Natural killer cell (primary cell): ENCODE results near the gene MAPKAP1. TPM values are rescaled to one million over a fixed set of nuclear protein-coding genes. Genes with fewer than 3 reads are reported as not detected.
A peak's percentile ranks its signal among the peaks of the same experiment; 100 is the strongest.

Experiments
- ATAC-seq, 3 donors: fragments of 150-1000 bp in 2 of 3; fragments of 200-7000 bp in 1 of 3; cut with Tn5 transposase; 1 replicate in 1 of 3; 2 replicates in 2 of 3; pipeline ENCODE4 v1.10.0; 2021; ENCODE audit warnings: mild to moderate bottlenecking in 2 of 3, moderate library complexity in 2 of 3
- DNase-seq, 2 donors: peaks; one replicate each; pipeline versions ENCODE4 v3.0.0 to v3.0.0-alpha.2; 2013 to 2021; ENCODE audit warnings: mixed read lengths in 1 of 2
- H3K27ac ChIP-seq: one replicate; pipeline ENCODE4 v1.5.1; 2013; ENCODE audit warnings: mild to moderate bottlenecking, low read length
- H3K27me3 ChIP-seq: one replicate; pipeline ENCODE4 v1.6.1; 2013; ENCODE audit warnings: low read length; ENCODE audit not compliant: control insufficient read depth, insufficient read depth
- H3K36me3 ChIP-seq: one replicate; pipeline ENCODE4 v1.6.1; 2013; ENCODE audit warnings: low read length; ENCODE audit not compliant: control insufficient read depth, insufficient read depth
- H3K4me1 ChIP-seq: one replicate; pipeline ENCODE4 v1.6.1; 2013; ENCODE audit warnings: low read length; ENCODE audit not compliant: control insufficient read depth, insufficient read depth
- H3K4me3 ChIP-seq: one replicate; pipeline ENCODE4 v1.5.1; 2013; ENCODE audit warnings: low read length
- H3K9me3 ChIP-seq: one replicate; pipeline ENCODE4 v1.6.1; 2013; ENCODE audit warnings: low read length; ENCODE audit not compliant: control insufficient read depth, insufficient read depth
- H3K27ac Mint-ChIP-seq, 2 donors: one replicate each; pipeline ENCODE4 v1.8.0; 2022; ENCODE audit warnings: mild to moderate bottlenecking in 2 of 2, mixed read lengths in 2 of 2, moderate library complexity in 1 of 2
- H3K27me3 Mint-ChIP-seq, 2 donors: one replicate each; pipeline ENCODE4 v1.8.0; 2022; ENCODE audit warnings: low read depth in 2 of 2, mixed read lengths in 2 of 2
- H3K36me3 Mint-ChIP-seq: one replicate; pipeline ENCODE4 v1.8.0; 2022; ENCODE audit warnings: mixed read lengths
- H3K4me1 Mint-ChIP-seq, 2 donors: one replicate each; pipeline ENCODE4 v1.8.0; 2022; ENCODE audit warnings: mixed read lengths in 2 of 2
- H3K4me3 Mint-ChIP-seq: one replicate; pipeline ENCODE4 v1.8.0; 2022; ENCODE audit warnings: mild to moderate bottlenecking, moderate library complexity, mixed read lengths
- H3K9me3 Mint-ChIP-seq, 2 donors: one replicate each; pipeline ENCODE4 v1.8.0; 2022; ENCODE audit warnings: mixed read lengths in 2 of 2
- WGBS: methylation state at CpG from one replicate; pipeline ENCODE4 v1.1.7; 2013; ENCODE audit warnings: missing lambda C conversion rate; ENCODE audit not compliant: insufficient coverage; 5-methylcytosine and 5-hydroxymethylcytosine counted together
- intact Hi-C: fragments of 100-400 bp; cut with micrococcal nuclease; formaldehyde crosslinking; loops from one replicate; pipeline ENCODE4 v1.14.2; 2022
- total RNA-seq, 4 donors: library from RNA; stranded (reverse); fragments of 120-200 nt in 1 of 4; gene quantifications; one replicate each; pipeline versions ENCODE4 v1.2.3 to v1.2.4, GENCODE V29; 2013 to 2022
- TF ChIP-seq, protein P1 (sequence below): fragments of 200-600 bp; IDR thresholded peaks from one replicate; pipeline ENCODE4 v1.8.0; 2022; ENCODE audit warnings: antibody characterized with exemption

MAPKAP1 gene
- total RNA-seq, 3 donors from 2014 or later (not counting 1 experiment from before 2014, with no cell fraction given) = 51.1 to 73.0 (median 58.8) TPM

DNA sequence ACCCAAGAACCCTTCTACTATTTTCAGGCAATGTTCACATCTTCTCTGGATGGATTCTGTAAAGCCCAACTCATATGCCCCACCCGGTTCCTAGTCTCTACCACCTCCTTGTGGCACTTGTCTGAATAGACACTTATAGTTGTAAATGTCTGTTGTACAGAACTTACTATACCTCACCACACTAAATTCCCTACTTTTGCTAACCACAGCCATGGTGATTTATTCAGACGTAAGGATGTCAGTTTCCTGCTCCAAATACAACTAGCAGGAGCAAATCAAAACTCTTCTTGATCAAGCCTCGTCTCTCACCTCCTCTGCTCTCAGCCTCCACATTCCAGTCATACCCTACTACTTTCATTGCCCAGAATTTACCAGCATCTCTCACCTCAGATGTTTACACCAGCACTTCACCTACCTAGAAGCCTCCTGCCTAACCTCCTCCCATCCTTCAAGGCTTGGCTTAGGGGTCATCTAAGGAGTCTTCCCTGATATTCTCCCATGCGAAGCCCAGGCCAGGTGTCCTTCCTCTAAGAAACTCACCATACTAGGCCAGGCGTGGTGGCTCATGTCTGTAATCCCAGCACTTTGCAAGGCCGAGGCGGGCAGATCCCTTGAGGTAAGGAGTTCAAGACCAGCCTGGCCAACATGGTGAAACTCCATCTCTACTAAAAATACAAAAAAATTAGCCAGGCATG is 75.5 kb downstream of the MAPKAP1 start:
- Mint-ChIP-seq H3K4me3 (peak overlapping the region; percentile 10), H3K27ac (peak overlapping the region; percentile 32 to 56), H3K4me1 (peaks cover 55 to 72% of the 10 kb centered on the region in 2 donors), H3K9me3 (no peaks in the 10 kb centered on the region), H3K27me3 (no peaks in the 10 kb centered on the region), H3K36me3 (no peaks in the 10 kb centered on the region)
- no peaks in the 10 kb centered on the region for H3K36me3 ChIP-seq
- H3K27ac ChIP-seq = no peak overlapping the region
- peaks cover 26% of the 10 kb centered on the region for H3K4me1 ChIP-seq
- DNase-seq (peak in 1 of 2 donors; percentile 55), ATAC-seq (peak; percentile 61 to 80 (median 70))
- no peak overlapping the region for H3K4me3 ChIP-seq
- H3K9me3 ChIP-seq = no peaks in the 10 kb centered on the region
- TF ChIP-seq, protein P1, sequence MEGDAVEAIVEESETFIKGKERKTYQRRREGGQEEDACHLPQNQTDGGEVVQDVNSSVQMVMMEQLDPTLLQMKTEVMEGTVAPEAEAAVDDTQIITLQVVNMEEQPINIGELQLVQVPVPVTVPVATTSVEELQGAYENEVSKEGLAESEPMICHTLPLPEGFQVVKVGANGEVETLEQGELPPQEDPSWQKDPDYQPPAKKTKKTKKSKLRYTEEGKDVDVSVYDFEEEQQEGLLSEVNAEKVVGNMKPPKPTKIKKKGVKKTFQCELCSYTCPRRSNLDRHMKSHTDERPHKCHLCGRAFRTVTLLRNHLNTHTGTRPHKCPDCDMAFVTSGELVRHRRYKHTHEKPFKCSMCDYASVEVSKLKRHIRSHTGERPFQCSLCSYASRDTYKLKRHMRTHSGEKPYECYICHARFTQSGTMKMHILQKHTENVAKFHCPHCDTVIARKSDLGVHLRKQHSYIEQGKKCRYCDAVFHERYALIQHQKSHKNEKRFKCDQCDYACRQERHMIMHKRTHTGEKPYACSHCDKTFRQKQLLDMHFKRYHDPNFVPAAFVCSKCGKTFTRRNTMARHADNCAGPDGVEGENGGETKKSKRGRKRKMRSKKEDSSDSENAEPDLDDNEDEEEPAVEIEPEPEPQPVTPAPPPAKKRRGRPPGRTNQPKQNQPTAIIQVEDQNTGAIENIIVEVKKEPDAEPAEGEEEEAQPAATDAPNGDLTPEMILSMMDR = peak; percentile 50
- intact Hi-C loops = loop anchor here (1.0 to 2.0 kb wide), 2 partner anchors 73 to 223 kb away; no protein-coding TSS in a partner anchor
- H3K27me3 ChIP-seq = no peaks in the 10 kb centered on the region
- WGBS = 82% methylated on average over 6 of the region's 7 CpGs

DNA sequence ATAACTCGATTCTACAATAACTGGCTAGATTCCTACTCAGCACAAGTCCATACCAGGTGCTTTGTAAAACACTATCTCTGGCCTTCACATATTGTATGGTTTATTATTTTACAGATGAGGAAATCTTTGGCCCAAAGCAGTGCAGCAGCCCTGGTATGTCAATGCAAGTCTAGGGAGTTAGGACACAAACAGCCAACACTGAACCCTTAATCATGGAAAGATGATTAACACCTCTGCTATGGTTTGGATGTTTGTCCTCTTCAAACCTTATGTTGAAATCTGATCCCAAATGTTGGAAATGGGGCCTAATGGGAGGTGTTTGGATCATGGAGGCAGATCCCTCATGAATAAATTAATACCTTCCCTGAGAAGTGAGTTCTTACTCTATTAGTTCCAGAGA is 76.6 kb downstream of the MAPKAP1 start:
- intact Hi-C loops = loop anchor here (2.0 kb wide), 1 partner anchor 222 kb away; no protein-coding TSS in a partner anchor
- Mint-ChIP-seq H3K4me1 (peaks cover 45 to 63% of the 10 kb centered on the region in 2 donors), H3K4me3 (no peak overlapping the region), H3K36me3 (no peaks in the 10 kb centered on the region), H3K27me3 (no peaks in the 10 kb centered on the region), H3K9me3 (no peaks in the 10 kb centered on the region), H3K27ac (no peak overlapping the region)
- Histone ChIP-seq H3K27ac (no peak overlapping the region), H3K4me3 (no peak overlapping the region), H3K36me3 (no peaks in the 10 kb centered on the region), H3K4me1 (peaks cover 24% of the 10 kb centered on the region), H3K27me3 (no peaks in the 10 kb centered on the region), H3K9me3 (no peaks in the 10 kb centered on the region)
- DNase-seq = no peak
- no peak for ATAC-seq
- TF ChIP-seq, protein P1 = no peak
- WGBS = no CpG with 5 or more reads among the region's 1 CpG

DNA sequence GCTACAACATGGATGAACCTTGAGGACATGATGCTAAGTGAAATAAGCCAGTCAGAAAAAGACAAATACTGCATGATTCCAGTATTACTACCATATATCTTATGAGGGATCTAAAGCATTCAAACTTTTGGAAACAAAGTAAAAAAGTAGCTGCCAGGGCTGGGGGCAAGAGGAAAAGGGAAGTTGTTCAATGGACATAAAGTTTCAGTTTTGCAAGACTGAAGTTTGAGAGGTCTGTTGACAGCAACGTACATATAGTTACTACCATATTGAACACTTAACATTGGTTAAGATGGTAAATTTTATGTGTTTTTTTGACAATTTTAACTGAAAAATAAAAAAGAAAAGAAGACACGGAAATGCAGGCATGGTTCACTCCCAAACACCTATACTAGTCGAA is 77.6 kb downstream of the MAPKAP1 start:
- peaks cover 35 to 53% of the 10 kb centered on the region in 2 donors for H3K4me1 Mint-ChIP-seq
- TF ChIP-seq, protein P1 = no peak
- ATAC-seq (no peak), DNase-seq (no peak)
- WGBS = no CpG with 5 or more reads among the region's 3 CpGs
- no peak overlapping the region for H3K27ac ChIP-seq
- H3K9me3 ChIP-seq = no peaks in the 10 kb centered on the region
- H3K27me3 Mint-ChIP-seq = no peaks in the 10 kb centered on the region
- H3K36me3 Mint-ChIP-seq = no peaks in the 10 kb centered on the region
- H3K36me3 ChIP-seq = no peaks in the 10 kb centered on the region
- H3K4me1 ChIP-seq = peaks cover 24% of the 10 kb centered on the region
- H3K4me3 Mint-ChIP-seq = no peak overlapping the region
- H3K9me3 Mint-ChIP-seq = no peaks in the 10 kb centered on the region
- no peaks in the 10 kb centered on the region for H3K27me3 ChIP-seq
- no peak overlapping the region for H3K27ac Mint-ChIP-seq
- intact Hi-C loops = no loop called here
- no peak overlapping the region for H3K4me3 ChIP-seq

DNA sequence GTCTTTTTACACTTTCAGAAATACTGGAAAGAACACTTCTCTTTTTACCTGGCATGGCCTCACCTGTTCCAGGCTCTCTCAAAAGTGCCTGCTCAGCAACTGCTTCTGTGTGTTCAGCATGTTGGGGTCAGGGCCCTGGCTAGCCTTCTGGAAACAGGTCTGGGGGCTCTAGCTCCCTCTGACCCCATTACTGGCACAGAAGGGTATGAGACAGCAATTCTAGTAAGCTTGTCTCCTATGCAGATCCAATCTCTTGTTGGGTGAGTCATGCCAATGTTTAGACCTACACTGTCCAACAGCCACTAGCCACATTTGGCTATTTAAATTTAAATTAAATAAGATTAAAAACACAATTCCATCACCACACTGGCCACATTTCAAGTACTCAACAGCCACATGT is 80.8 kb downstream of the MAPKAP1 start:
- no peak for ATAC-seq
- Histone ChIP-seq H3K27ac (no peak overlapping the region), H3K36me3 (no peaks in the 10 kb centered on the region), H3K27me3 (no peaks in the 10 kb centered on the region), H3K4me3 (no peak overlapping the region), H3K9me3 (no peaks in the 10 kb centered on the region), H3K4me1 (peaks cover 5% of the 10 kb centered on the region)
- Mint-ChIP-seq H3K4me1 (peaks cover 22 to 31% of the 10 kb centered on the region in 2 donors), H3K9me3 (no peaks in the 10 kb centered on the region), H3K27ac (no peak overlapping the region), H3K27me3 (no peaks in the 10 kb centered on the region), H3K36me3 (no peaks in the 10 kb centered on the region), H3K4me3 (no peak overlapping the region)
- intact Hi-C loops = no loop called here
- TF ChIP-seq, protein P1 = no peak
- DNase-seq = no peak
